Sigmoid colon (tissue), 7 donors: Measurements from ENCODE around the gene FANCC. TPM values are rescaled to one million over a fixed set of nuclear protein-coding genes. Genes with fewer than 3 reads are reported as not detected.

ENCODE experiments used
- DNase-seq: peaks from one replicate; pipeline ENCODE4 v3.0.0-alpha.2; 2019
- H3K27ac ChIP-seq, 4 donors: fragments of 200-600 bp; sonication (generic); one replicate each; pipeline ENCODE4 v1.5.1; 2016 to 2019; ENCODE audit warnings: mild to moderate bottlenecking in 1 of 4
- H3K27me3 ChIP-seq, 3 donors: fragments of 200-600 bp; sonication (generic); one replicate each; pipeline ENCODE4 v1.5.1; 2019; ENCODE audit warnings: mild to moderate bottlenecking in 1 of 3
- H3K36me3 ChIP-seq, 4 donors: fragments of 200-600 bp; sonication (generic); one replicate each; pipeline ENCODE4 v1.5.1; 2016 to 2019
- H3K4me1 ChIP-seq, 4 donors: fragments of 200-600 bp; sonication (generic); one replicate each; pipeline ENCODE4 v1.5.1; 2017 to 2019
- H3K4me3 ChIP-seq, 4 donors: fragments of 200-600 bp; sonication (generic); one replicate each; pipeline ENCODE4 v1.5.1; 2017 to 2019; ENCODE audit warnings: mild to moderate bottlenecking in 2 of 4, moderate library complexity in 1 of 4
- H3K9me3 ChIP-seq, 4 donors: fragments of 200-600 bp in 3 of 4; sonication (generic) in 3 of 4; one replicate each; pipeline versions ENCODE4 v1.5.1 to v1.6.1; 2013 to 2019
- EP300 ChIP-seq, 4 donors: sonication (generic); formaldehyde crosslinking; IDR thresholded peaks; one replicate each; pipeline ENCODE4 v1.6.1; 2017; ENCODE audit warnings: antibody characterized with exemption in 4 of 4
- POLR2A ChIP-seq, 2 donors: fragments of 450-650 bp; IDR thresholded peaks; one replicate each; pipeline ENCODE4 v1.6.1; 2016; ENCODE audit warnings: antibody characterized with exemption in 2 of 2, mild to moderate bottlenecking in 2 of 2, moderate library complexity in 2 of 2
- POLR2AphosphoS5 ChIP-seq, 4 donors: sonication (generic); formaldehyde crosslinking; IDR thresholded peaks; one replicate each; pipeline ENCODE4 v1.6.1; 2017; ENCODE audit warnings: antibody characterized with exemption in 4 of 4
- whole genome bisulfite sequencing, 2 donors: extraction: QIAGEN DNeasy Blood & Tissue Kit; methylation state at CpG; one replicate each; pipeline ENCODE4 v1.1.7; 2013; 5-methylcytosine and 5-hydroxymethylcytosine counted together
- intact Hi-C: fragments of 100-400 bp; cut with DNase I; formaldehyde crosslinking; loops from one replicate; pipeline ENCODE4 v1.15.1; 2023
- polyA plus RNA-seq, 3 donors: library from polyadenylated mRNA; stranded (reverse); fragments of 200-250 nt; gene quantifications; one replicate each; pipeline ENCODE4 v1.2.3, GENCODE V29; 2013
- total RNA-seq, 4 donors: library from RNA; depleted of rRNA; stranded (reverse); fragments of >200 nt; gene quantifications; one replicate each; pipeline ENCODE4 v1.1.0, GENCODE V29; 2016
- TF ChIP-seq, protein P1 (sequence below), 4 experiments: fragments of 450-650 bp in 3 of 4; fragments of 200-600 bp in 1 of 4; IDR thresholded peaks; one replicate each; pipeline ENCODE4 v1.5.1; 2016 to 2019; ENCODE audit warnings: antibody characterized with exemption in 4 of 4, mild to moderate bottlenecking in 3 of 4, moderate library complexity in 2 of 4
- donor health status: healthy with polysubstance abuse.
- donor health status: Bipolar disorder and iron deficiency.
- donor health status: healthy.

FANCC gene
- total and polyA plus RNA-seq, 7 donors: 2.4 to 10.6 (median 5.3) TPM

DNA sequence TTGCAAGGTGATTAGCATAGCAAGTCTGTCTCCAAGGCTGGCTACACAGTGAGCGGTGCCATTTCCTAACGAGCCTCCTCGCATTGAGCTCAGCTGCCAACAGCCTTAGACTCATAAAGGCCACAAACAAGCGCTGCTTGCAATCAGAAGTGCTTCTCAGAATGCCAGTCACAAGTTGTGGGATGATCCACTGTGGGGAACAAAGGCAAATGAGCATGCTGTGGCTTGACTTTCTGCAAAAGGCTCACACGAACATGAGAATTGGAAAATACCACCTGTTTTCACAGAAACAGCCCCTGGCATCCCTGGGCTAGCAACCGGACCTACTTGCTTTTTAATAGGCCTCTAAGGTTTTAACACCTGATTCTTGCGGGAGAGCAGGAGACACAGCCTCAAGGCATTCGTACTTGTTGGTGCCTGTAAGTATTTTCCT lies 215.5 kb downstream of the FANCC start:
- WGBS, 2 donors: 84 to 86% methylated on average over 8 of the region's 8 CpGs
- Histone ChIP-seq H3K4me3 (no peak overlapping the region), H3K9me3 (no peaks in the 10 kb centered on the region), H3K27me3 (no peaks in the 10 kb centered on the region), H3K27ac (peak overlapping the region; percentile 54 to 72 (median 68)), H3K36me3 (peaks cover 0 to 18% (median 3%) of the 10 kb centered on the region in 4 donors), H3K4me1 (peaks cover 2 to 93% (median 73%) of the 10 kb centered on the region in 4 donors)
- intact Hi-C loops: no loop called here
- TF ChIP-seq POLR2A (IDR thresholded peaks at IDR 0.05) (no peak), EP300 (IDR thresholded peaks at IDR 0.05) (no peak), POLR2AphosphoS5 (IDR thresholded peaks at IDR 0.05) (peak in 2 of 4 donors; percentile 18 to 36)
- TF ChIP-seq, protein P1, sequence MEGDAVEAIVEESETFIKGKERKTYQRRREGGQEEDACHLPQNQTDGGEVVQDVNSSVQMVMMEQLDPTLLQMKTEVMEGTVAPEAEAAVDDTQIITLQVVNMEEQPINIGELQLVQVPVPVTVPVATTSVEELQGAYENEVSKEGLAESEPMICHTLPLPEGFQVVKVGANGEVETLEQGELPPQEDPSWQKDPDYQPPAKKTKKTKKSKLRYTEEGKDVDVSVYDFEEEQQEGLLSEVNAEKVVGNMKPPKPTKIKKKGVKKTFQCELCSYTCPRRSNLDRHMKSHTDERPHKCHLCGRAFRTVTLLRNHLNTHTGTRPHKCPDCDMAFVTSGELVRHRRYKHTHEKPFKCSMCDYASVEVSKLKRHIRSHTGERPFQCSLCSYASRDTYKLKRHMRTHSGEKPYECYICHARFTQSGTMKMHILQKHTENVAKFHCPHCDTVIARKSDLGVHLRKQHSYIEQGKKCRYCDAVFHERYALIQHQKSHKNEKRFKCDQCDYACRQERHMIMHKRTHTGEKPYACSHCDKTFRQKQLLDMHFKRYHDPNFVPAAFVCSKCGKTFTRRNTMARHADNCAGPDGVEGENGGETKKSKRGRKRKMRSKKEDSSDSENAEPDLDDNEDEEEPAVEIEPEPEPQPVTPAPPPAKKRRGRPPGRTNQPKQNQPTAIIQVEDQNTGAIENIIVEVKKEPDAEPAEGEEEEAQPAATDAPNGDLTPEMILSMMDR (IDR thresholded peaks at IDR 0.05): no peak
- DNase-seq: no peak

DNA sequence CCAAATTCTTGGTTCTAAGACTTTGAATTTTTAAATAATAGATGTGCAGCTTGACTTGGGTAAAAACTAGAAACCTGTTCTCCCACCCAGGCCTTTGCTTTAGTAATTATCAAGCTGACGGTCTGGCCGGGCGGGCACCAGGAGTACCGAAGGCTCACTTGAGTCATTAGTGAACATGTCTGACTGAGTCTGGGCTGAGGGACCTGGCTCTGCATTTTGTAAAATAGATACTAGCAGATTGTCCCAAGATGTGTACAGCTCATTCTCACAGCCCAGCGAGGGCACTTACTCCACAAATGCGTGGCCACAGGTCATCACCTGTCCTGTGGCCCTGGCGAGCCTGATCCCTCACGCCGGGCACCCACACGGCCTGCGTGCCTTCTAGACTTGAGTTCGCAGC lies 216.2 kb downstream of the FANCC start:
- no peak for DNase-seq
- H3K27ac ChIP-seq: peak overlapping the region; percentile 54 to 72 (median 68)
- no peaks in the 10 kb centered on the region for H3K27me3 ChIP-seq
- intact Hi-C loops: no loop called here
- peaks cover 2 to 87% (median 66%) of the 10 kb centered on the region in 4 donors for H3K4me1 ChIP-seq
- TF ChIP-seq EP300 (IDR thresholded peaks at IDR 0.05): no peak
- peaks cover 0 to 18% (median 0%) of the 10 kb centered on the region in 4 donors for H3K36me3 ChIP-seq
- no peaks in the 10 kb centered on the region for H3K9me3 ChIP-seq
- 96% methylated on average over 12 of the region's 12 CpGs for WGBS, 2 donors
- H3K4me3 ChIP-seq: no peak overlapping the region

DNA sequence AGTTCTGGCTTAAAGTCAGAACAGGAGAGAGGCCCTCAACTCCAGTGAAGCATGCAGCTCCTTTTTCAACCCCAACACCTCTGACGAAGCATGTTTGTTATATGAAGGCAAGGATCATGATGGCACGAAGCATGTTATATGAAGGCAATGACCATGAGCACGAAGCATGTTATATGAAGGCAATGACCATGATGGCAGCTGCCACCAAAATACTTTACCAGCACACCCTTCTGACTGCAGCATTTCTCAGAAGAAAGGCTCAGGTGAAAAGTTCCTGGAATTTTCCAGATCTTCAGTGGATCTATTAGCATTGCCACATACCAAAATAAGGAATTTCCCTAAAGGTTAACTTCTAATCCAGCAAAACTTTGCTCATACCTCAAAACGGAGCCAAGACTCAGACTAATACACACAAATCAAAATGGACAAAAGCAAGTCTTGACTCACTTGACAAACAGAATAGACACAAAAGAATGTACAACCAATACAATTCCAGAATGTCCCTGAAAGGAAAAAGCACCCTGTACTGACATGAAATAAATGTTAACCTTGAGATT lies 217.4 kb downstream of the FANCC start:
- H3K36me3 ChIP-seq: peaks cover 0 to 24% (median 0%) of the 10 kb centered on the region in 4 donors
- TF ChIP-seq, protein P1 (IDR thresholded peaks at IDR 0.05): no peak
- TF ChIP-seq EP300 (IDR thresholded peaks at IDR 0.05) (no peak), POLR2A (IDR thresholded peaks at IDR 0.05) (no peak), POLR2AphosphoS5 (IDR thresholded peaks at IDR 0.05) (peak in 1 of 4 donors; percentile 5)
- H3K4me3 ChIP-seq: no peak overlapping the region
- H3K4me1 ChIP-seq: peaks cover 2 to 79% (median 62%) of the 10 kb centered on the region in 4 donors
- intact Hi-C loops: no loop called here
- 89 to 90% methylated on average over 4 of the region's 4 CpGs for WGBS, 2 donors
- no peaks in the 10 kb centered on the region for H3K9me3 ChIP-seq
- H3K27me3 ChIP-seq: no peaks in the 10 kb centered on the region
- peak overlapping the region; percentile 4 to 72 (median 68) for H3K27ac ChIP-seq
- DNase-seq: no peak

DNA sequence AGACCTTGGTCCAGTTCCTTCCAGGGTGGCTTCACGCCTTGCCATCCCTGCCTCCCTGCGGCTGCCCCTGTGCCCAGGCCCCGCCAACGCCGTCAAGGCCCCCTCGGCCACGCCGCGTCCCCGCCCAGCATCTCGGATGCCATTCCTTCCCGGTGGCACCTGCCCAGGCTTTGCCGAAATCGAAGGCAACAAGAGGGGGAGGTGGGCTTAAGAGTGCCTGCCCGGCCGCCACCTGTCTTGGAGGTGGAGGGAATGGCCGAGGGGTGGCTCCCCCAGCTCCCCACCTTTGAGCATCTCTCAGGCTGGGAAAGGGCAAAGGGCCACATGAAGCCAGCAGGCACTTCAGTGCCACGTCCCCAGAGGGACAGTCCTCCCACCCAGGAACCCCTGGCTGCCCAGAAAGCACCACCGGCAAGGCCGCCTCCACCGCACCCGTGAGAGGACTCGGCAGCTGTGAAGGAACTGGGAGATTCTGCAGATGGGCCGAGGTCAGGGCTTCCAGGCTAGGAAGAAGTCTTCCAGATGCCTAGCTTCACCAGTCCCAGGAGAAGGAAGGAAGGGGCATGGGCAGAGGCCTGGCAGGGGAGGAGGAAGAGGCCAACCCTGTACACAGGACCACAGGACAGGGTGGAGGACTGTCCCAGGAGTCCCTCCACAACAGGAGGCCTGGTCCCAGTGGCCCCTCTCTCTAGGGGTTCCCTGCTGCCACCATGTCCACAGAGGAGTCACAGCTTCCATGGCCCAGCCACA lies 218.0 kb downstream of the FANCC start:
- Histone ChIP-seq H3K27ac (peak overlapping the region; percentile 4 to 72 (median 68)), H3K36me3 (peaks cover 0 to 25% (median 0%) of the 10 kb centered on the region in 4 donors), H3K9me3 (no peaks in the 10 kb centered on the region), H3K4me3 (no peak overlapping the region), H3K27me3 (no peaks in the 10 kb centered on the region), H3K4me1 (peaks cover 2 to 79% (median 64%) of the 10 kb centered on the region in 4 donors)
- WGBS, 2 donors: 92 to 97% methylated on average over 24 of the region's 24 CpGs
- TF ChIP-seq EP300 (IDR thresholded peaks at IDR 0.05): no peak
- TF ChIP-seq POLR2AphosphoS5 (IDR thresholded peaks at IDR 0.05): peak in 1 of 4 donors; percentile 4
- intact Hi-C loops: no loop called here
- no peak for DNase-seq

DNA sequence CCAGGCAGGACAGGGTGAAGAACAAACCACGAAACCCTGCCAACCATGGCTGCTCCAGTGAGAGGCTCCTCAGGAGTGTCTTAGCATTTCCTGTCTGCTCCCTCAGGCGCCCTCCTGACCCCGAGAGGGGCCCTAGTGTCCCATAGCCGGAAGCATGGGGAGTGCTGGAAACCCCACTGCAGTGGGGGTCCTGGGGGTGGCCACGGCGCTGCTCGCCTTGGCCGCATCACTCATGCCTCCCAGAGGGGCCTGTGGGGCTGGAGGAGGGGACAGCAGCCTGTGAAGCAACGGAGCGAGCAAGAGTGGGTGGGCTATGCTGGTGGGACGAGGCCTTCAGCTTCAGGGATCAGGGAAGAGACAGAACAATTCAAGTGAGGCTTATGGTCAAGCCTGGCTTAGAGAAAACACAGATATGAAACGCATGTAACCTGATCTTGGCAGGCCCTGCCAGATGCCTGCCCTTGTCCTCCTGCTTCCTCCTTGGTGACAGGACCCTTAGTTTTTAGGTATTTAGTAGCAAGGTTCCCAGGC lies 219.1 kb downstream of the FANCC start:
- 79 to 93% methylated on average over 12 of the region's 12 CpGs for WGBS, 2 donors
- Histone ChIP-seq H3K4me3 (no peak overlapping the region), H3K27me3 (no peaks in the 10 kb centered on the region), H3K4me1 (peaks cover 2 to 79% (median 64%) of the 10 kb centered on the region in 4 donors), H3K27ac (peak overlapping the region; percentile 32 to 69 (median 50)), H3K36me3 (peaks cover 0 to 25% (median 0%) of the 10 kb centered on the region in 4 donors), H3K9me3 (no peaks in the 10 kb centered on the region)
- DNase-seq: no peak
- intact Hi-C loops: no loop called here
- no peak for TF ChIP-seq EP300 (IDR thresholded peaks at IDR 0.05)
- TF ChIP-seq, protein P1 (IDR thresholded peaks at IDR 0.05): peak in 1 of 4 experiments; percentile 5
